Subcutaneous abdominal adipose tissue (tissue), 5 donors: ENCODE results near the gene CELSR3.

Experiments used
- H3K27ac ChIP-seq: one replicate; pipeline ENCODE4 v1.7.0; 2013; ENCODE audit warnings: low read depth, mild to moderate bottlenecking, inconsistent platforms, low read length, moderate library complexity
- H3K27me3 ChIP-seq, 5 donors: one replicate each; pipeline ENCODE4 v1.7.0; 2013; ENCODE audit warnings: low read length in 5 of 5, inconsistent platforms in 1 of 5; ENCODE audit not compliant: control insufficient read depth in 5 of 5, insufficient read depth in 4 of 5
- H3K36me3 ChIP-seq, 5 donors: one replicate each; pipeline ENCODE4 v1.7.0; 2013; ENCODE audit warnings: low read length in 5 of 5; ENCODE audit not compliant: control insufficient read depth in 5 of 5, insufficient read depth in 5 of 5
- H3K4me1 ChIP-seq, 5 donors: one replicate each; pipeline ENCODE4 v1.7.0; 2013; ENCODE audit warnings: low read length in 5 of 5, mild to moderate bottlenecking in 3 of 5, moderate library complexity in 1 of 5; ENCODE audit not compliant: control insufficient read depth in 5 of 5, insufficient read depth in 5 of 5
- H3K4me3 ChIP-seq, 5 donors: one replicate each; pipeline ENCODE4 v1.7.0; 2013; ENCODE audit warnings: low read length in 5 of 5, low read depth in 1 of 5
- H3K9ac ChIP-seq, 5 donors: one replicate each; pipeline ENCODE4 v1.7.0; 2013; ENCODE audit warnings: low read length in 5 of 5, mild to moderate bottlenecking in 4 of 5, moderate library complexity in 3 of 5
- H3K9me3 ChIP-seq, 5 donors: one replicate each; pipeline ENCODE4 v1.7.0; 2013; ENCODE audit warnings: low read length in 5 of 5; ENCODE audit not compliant: control insufficient read depth in 5 of 5
- donor health status: healthy.
- donor health status: healthy.
- donor health status: healthy.
- donor health status: healthy.
- donor health status: healthy.

Gene CELSR3

DNA sequence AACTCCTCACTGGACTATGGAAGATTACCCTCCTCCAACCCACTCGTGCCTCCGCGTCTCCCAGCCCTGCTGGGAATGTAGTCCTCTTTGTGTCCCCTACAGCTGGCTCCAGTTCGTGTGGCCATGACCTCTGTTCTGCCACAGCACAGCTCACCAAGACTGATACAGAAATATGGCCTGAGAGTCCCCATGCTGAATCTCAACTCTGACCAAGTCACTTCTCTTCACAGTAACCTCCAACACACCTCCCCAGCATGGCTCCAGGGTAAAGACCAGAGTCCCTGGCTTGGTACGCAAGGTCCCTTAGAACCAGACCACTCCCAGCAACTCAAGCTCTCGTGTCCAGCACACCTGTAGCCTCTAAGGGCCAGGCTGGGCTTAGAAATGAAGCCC lies 65.3 kb downstream of the CELSR3 start:
- Histone ChIP-seq H3K27ac (no peak overlapping the region), H3K36me3 (peaks cover 0 to 53% (median 48%) of the 10 kb centered on the region in 5 donors), H3K4me1 (peaks cover 2 to 21% (median 10%) of the 10 kb centered on the region in 5 donors), H3K9me3 (no peaks in the 10 kb centered on the region), H3K4me3 (no peak overlapping the region), H3K27me3 (peaks cover 11 to 23% (median 18%) of the 10 kb centered on the region in 5 donors), H3K9ac (no peak overlapping the region)

- Histone ChIP-seq H3K9ac (no peak overlapping the region), H3K4me1 (peaks cover 2 to 21% (median 10%) of the 10 kb centered on the region in 5 donors), H3K36me3 (peaks cover 0 to 48% (median 45%) of the 10 kb centered on the region in 5 donors), H3K27ac (no peak overlapping the region), H3K4me3 (no peak overlapping the region), H3K27me3 (peaks cover 11 to 23% (median 18%) of the 10 kb centered on the region in 5 donors), H3K9me3 (no peaks in the 10 kb centered on the region)
Observed at GRCh38 chr3:48596676-48597407, 65.8 kb downstream of the CELSR3 start.

DNA sequence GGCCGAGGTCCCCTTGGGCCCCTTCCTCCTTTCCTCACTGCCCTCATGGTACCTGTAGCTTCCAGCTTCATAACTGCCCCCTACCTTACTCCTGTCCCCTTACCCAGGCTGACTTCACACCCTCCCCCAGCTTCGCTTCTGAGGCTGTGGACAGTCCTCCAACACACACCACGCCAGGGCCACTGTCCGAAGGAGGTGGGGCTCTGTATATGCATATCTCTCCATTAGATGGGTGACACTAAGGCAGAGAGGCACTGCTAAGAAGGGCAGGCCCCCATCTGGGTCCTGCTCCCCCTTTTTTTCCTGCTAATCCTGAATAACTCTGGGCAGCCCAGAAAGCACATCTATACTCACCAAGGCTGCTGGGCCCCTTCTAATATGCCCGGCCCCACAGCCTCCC lies 66.5 kb downstream of the CELSR3 start:
- Histone ChIP-seq H3K9me3 (no peaks in the 10 kb centered on the region), H3K36me3 (peaks cover 0 to 41% (median 38%) of the 10 kb centered on the region in 5 donors), H3K4me3 (no peak overlapping the region), H3K9ac (no peak overlapping the region), H3K27ac (no peak overlapping the region), H3K27me3 (peaks cover 11 to 23% (median 18%) of the 10 kb centered on the region in 5 donors), H3K4me1 (peaks cover 2 to 21% (median 10%) of the 10 kb centered on the region in 5 donors)

DNA sequence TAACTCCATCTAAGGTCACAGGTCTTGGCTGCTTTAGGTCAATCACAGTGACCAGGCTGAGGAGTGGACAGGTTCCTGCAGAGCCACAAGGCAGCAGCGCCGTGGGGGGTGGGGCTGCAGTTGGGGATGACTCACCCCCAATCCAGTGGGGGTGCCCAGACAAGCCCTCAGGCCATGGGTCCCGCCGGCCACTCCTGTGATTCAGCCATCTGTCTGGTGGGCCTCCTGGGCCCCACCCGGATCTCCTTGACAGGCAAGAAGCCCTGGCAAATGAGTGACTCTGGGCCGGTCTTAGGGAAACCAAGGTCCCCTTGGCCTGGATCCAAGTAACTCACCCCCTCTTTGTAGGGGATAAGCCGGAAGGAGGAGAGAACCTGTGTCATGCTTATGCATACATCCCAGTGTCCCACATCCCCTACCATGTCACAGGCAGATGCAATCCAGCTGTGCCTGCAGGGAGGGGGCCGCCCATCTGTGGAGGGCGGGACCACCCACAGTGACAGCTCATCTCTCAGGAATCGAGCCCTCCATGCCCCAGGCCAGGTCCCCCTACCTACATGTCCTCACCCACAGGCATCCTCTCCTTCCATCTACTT lies 67.1 kb downstream of the CELSR3 start:
- Histone ChIP-seq H3K36me3 (peaks cover 0 to 36% (median 33%) of the 10 kb centered on the region in 5 donors), H3K4me1 (peaks cover 2 to 21% (median 10%) of the 10 kb centered on the region in 5 donors), H3K9ac (no peak overlapping the region), H3K4me3 (no peak overlapping the region), H3K27me3 (peaks cover 11 to 23% (median 18%) of the 10 kb centered on the region in 5 donors), H3K9me3 (no peaks in the 10 kb centered on the region), H3K27ac (no peak overlapping the region)

GRCh38 chr3:48595075-48595525 lies 67.6 kb downstream of the CELSR3 start, which contains the start of gene COL7A1:
Gene COL7A1 (minus strand): TSS chr3:48595329. CDS start chr3:48595159, 170 bp downstream.
- no peak within 1 kb of the TSS for H3K27ac ChIP-seq
- no peaks in the 10 kb centered on the region for H3K9me3 ChIP-seq
- H3K36me3 ChIP-seq = peaks cover 0 to 31% (median 27%) of the 10 kb centered on the region in 5 donors
- H3K27me3 ChIP-seq = peaks cover 11 to 25% (median 18%) of the 10 kb centered on the region in 5 donors
- H3K9ac ChIP-seq = peak within 1 kb of the TSS in 1 of 5 donors; percentile 8
- H3K4me1 ChIP-seq = peaks cover 2 to 21% (median 10%) of the 10 kb centered on the region in 5 donors
- peak within 1 kb of the TSS in 3 of 5 donors; percentile 15 to 32 (median 16) for H3K4me3 ChIP-seq

- Histone ChIP-seq H3K36me3 (peaks cover 0 to 25% (median 22%) of the 10 kb centered on the region in 5 donors), H3K9ac (peak overlapping the region in 1 of 5 donors; percentile 8), H3K27ac (no peak overlapping the region), H3K4me1 (peaks cover 2 to 21% (median 10%) of the 10 kb centered on the region in 5 donors), H3K4me3 (peak overlapping the region in 3 of 5 donors; percentile 15 to 32 (median 16)), H3K27me3 (peaks cover 11 to 28% (median 18%) of the 10 kb centered on the region in 5 donors), H3K9me3 (no peaks in the 10 kb centered on the region)
Observed at GRCh38 chr3:48594417-48595049, 68.2 kb downstream of the CELSR3 start.

- Histone ChIP-seq H3K27ac (no peak overlapping the region), H3K4me3 (no peak overlapping the region), H3K36me3 (peaks cover 0 to 13% (median 10%) of the 10 kb centered on the region in 5 donors), H3K27me3 (peaks cover 13 to 28% (median 24%) of the 10 kb centered on the region in 5 donors), H3K9ac (no peak overlapping the region), H3K4me1 (peaks cover 2 to 17% (median 8%) of the 10 kb centered on the region in 5 donors), H3K9me3 (no peaks in the 10 kb centered on the region)
Observed at GRCh38 chr3:48593337-48593736, 69.3 kb downstream of the CELSR3 start.

- Histone ChIP-seq H3K4me3 (no peak overlapping the region), H3K4me1 (peaks cover 2 to 14% (median 8%) of the 10 kb centered on the region in 5 donors), H3K27ac (no peak overlapping the region), H3K27me3 (peaks cover 13 to 28% (median 24%) of the 10 kb centered on the region in 5 donors), H3K9ac (no peak overlapping the region), H3K36me3 (peaks cover 0 to 6% (median 2%) of the 10 kb centered on the region in 5 donors), H3K9me3 (no peaks in the 10 kb centered on the region)
Observed at GRCh38 chr3:48592519-48593087, 70.1 kb downstream of the CELSR3 start.

DNA sequence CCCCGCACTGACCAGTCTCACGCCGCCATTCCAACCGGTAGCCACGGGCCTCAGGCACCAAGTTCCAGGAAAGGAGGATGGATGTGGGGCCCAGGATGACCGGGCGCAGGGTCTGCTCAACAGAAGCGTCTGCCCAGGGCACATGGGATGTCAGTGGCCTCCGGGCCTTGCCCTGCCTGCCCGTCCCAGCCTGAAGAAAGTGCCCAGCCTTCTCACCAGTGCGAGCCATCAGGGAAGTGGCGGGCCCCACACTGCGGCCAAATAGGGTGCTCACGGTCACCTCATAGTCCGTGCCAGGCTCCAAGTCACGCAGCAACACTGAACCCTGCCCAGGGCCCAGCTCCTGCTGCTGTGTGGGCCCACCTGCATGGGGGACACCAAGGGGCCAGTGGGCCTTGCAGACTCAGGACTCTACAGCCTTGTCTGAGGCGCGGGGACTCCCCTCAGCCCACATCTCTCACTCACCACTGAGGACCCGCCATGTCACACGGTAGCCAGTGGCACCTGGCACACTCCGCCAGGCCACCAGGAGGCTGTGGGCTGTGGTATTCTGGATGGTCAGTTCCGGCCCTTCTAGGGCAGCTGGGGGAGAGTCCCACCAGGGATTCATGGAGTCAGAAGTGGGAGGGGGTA lies 70.7 kb downstream of the CELSR3 start:
- Histone ChIP-seq H3K9ac (no peak overlapping the region), H3K4me3 (no peak overlapping the region), H3K9me3 (no peaks in the 10 kb centered on the region), H3K27ac (no peak overlapping the region), H3K36me3 (no peaks in the 10 kb centered on the region), H3K27me3 (peaks cover 13 to 28% (median 24%) of the 10 kb centered on the region in 5 donors), H3K4me1 (peaks cover 2 to 10% (median 8%) of the 10 kb centered on the region in 5 donors)
